SK-N-SH treated with all-trans-retinoic acid at 6 μM for 48 hours (cell line): ENCODE measurements around the gene GPHN.

Source experiments
- BACH2 ChIP-seq: fragments of 250-450 bp; sonication (Bioruptor Pico); IDR thresholded peaks from 2 replicates; pipeline ENCODE4 v1.9.0; 2021; ENCODE audit warnings: mild to moderate bottlenecking, borderline replicate concordance
- ESRRG ChIP-seq: fragments of 250-450 bp; sonication (Bioruptor Pico); IDR thresholded peaks from 2 replicates; pipeline ENCODE4 v1.6.1; 2021; ENCODE audit warnings: mild to moderate bottlenecking
- PATZ1 ChIP-seq: fragments of 250-450 bp; sonication (Bioruptor Pico); IDR thresholded peaks from 2 replicates; pipeline ENCODE4 v1.8.0; 2020; ENCODE audit warnings: mild to moderate bottlenecking, moderate library complexity, borderline replicate concordance
- PPARA ChIP-seq: fragments of 250-450 bp; sonication (Bioruptor Pico); IDR thresholded peaks from 2 replicates; pipeline ENCODE4 v1.5.0; 2020; ENCODE audit warnings: mild to moderate bottlenecking, borderline replicate concordance
- TSHZ2 ChIP-seq: fragments of 250-450 bp; sonication (Bioruptor Pico); IDR thresholded peaks from 2 replicates; pipeline ENCODE4 v1.5.0; 2020; ENCODE audit warnings: mild to moderate bottlenecking, moderate library complexity
- ZFP30 ChIP-seq: fragments of 450-650 bp; formaldehyde crosslinking; IDR thresholded peaks from 2 replicates; pipeline ENCODE4 v1.5.0; 2022; ENCODE audit warnings: mild to moderate bottlenecking, moderate library complexity

DNA sequence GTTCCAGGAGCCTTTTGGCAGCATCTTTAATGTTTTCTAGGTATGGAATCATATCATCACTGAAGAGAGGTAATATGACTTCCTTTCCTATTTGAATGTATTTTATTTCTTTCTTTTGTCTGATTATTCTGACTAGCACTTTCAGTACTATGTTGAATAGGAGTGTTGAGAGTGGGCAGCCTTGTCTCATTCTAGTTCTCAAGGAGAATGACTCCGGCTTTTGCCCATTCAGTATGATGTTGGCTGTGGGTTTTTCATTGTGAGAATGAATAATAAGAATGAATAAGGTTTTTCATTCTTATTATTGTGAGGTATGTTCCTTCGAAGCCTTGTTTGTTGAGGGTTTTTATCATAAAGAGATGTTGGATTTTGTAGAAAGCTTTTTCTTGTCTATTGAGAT is 98.9 kb downstream of the GPHN start:
- TF ChIP-seq ESRRG (CRISPR knock-in tag) (no peak), ZFP30 (CRISPR knock-in tag) (no peak), PPARA (CRISPR knock-in tag) (no peak), TSHZ2 (no peak), BACH2 (CRISPR knock-in tag) (no peak), PATZ1 (CRISPR knock-in tag) (no peak)
